Naive B cell (primary cell): ENCODE results near the gene DNAH3. TPM values are rescaled to one million over a fixed set of nuclear protein-coding genes. Genes with fewer than 3 reads are reported as not detected.
A peak's percentile ranks its signal among the peaks of the same experiment; 100 is the strongest.
"Not testable (repeated sequence)": the region's sequence is repeated elsewhere in the genome, so short reads cannot be mapped to it uniquely, and the experiment has no call there.

Experiments used
- ATAC-seq, 2 donors: fragments of 150-1000 bp; cut with Tn5 transposase; 2 replicates each; pipeline ENCODE4 v1.10.0; 2021; ENCODE audit warnings: low read depth in 2 of 2, mild to moderate bottlenecking in 2 of 2, moderate library complexity in 2 of 2
- DNase-seq: peaks from one replicate; pipeline ENCODE4 v3.0.0; 2022
- H3K27ac Mint-ChIP-seq, 6 donors: one replicate each; pipeline ENCODE4 v1.8.0; 2020 to 2022; ENCODE audit warnings: mild to moderate bottlenecking in 6 of 6, mixed read lengths in 6 of 6, moderate library complexity in 5 of 6, inconsistent platforms in 2 of 6
- H3K27me3 Mint-ChIP-seq, 3 donors: one replicate each; pipeline ENCODE4 v1.8.0; 2021 to 2022; ENCODE audit warnings: mixed read lengths in 3 of 3, mild to moderate bottlenecking in 1 of 3
- H3K36me3 Mint-ChIP-seq, 2 donors: one replicate each; pipeline ENCODE4 v1.8.0; 2020 to 2022; ENCODE audit warnings: mixed read lengths in 2 of 2, inconsistent platforms in 1 of 2, mild to moderate bottlenecking in 1 of 2
- H3K4me1 Mint-ChIP-seq, 3 donors: one replicate each; pipeline ENCODE4 v1.8.0; 2020 to 2022; ENCODE audit warnings: mixed read lengths in 3 of 3, inconsistent platforms in 1 of 3, mild to moderate bottlenecking in 1 of 3, moderate library complexity in 1 of 3
- H3K4me3 Mint-ChIP-seq, 8 donors: one replicate each; pipeline ENCODE4 v1.8.0; 2020 to 2022; ENCODE audit warnings: mild to moderate bottlenecking in 8 of 8, mixed read lengths in 8 of 8, moderate library complexity in 8 of 8, inconsistent platforms in 2 of 8
- H3K9me3 Mint-ChIP-seq, 7 donors: one replicate each; pipeline ENCODE4 v1.8.0; 2020 to 2022; ENCODE audit warnings: mixed read lengths in 7 of 7, mild to moderate bottlenecking in 5 of 7, inconsistent platforms in 2 of 7, moderate library complexity in 1 of 7
- polyA plus RNA-seq, 6 donors: library from polyadenylated mRNA; unstranded; fragments of 300-500 nt; fragmentation: Illumina TruSeq; gene quantifications; one replicate each; pipeline ENCODE4 v1.2.3, GENCODE V29; 2021; ENCODE audit warnings: low read depth in 6 of 6

DNAH3 gene
- polyA plus RNA-seq, 6 donors from 2014 or later: not detected

GRCh38 chr16:21185659-21186325, 35.1 kb upstream of the DNAH3 start:
- H3K27me3 Mint-ChIP-seq: no peaks in the 10 kb centered on the region
- peak overlapping the region in 1 of 6 donors; percentile 57 for H3K27ac Mint-ChIP-seq
- DNase-seq: no peak
- peaks cover 11 to 32% (median 16%) of the 10 kb centered on the region in 7 donors for H3K9me3 Mint-ChIP-seq
- peaks cover 14 to 21% (median 17%) of the 10 kb centered on the region in 3 donors for H3K4me1 Mint-ChIP-seq
- no peak overlapping the region for H3K4me3 Mint-ChIP-seq
- no peak for ATAC-seq
- peaks cover 23 to 29% of the 10 kb centered on the region in 2 donors for H3K36me3 Mint-ChIP-seq

DNA sequence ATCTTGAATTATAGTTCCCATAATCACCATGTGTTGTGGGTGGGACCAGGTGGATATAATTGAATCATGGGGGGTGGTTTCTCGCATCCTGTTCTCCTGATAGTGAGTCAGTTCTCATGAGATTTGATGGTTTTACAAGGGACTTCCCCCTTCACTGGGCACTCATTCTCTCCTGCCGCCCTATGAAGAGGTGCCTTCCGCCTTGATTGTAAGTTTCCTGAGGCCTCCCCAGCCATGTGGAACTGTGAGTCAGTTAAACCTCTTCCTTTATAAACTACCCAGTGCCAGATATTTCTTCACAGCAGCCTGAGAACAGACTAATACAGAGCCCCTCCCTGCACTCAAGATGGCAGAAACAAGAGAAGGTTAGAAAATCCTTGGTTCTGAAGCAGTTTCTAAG, 34.2 kb upstream of the DNAH3 start:
- Mint-ChIP-seq H3K4me1 (peaks cover 14 to 21% (median 17%) of the 10 kb centered on the region in 3 donors), H3K27me3 (no peaks in the 10 kb centered on the region), H3K27ac (peak overlapping the region in 5 of 6 donors; percentile 48 to 91 (median 75)), H3K4me3 (no peak overlapping the region), H3K9me3 (peaks cover 11 to 28% (median 16%) of the 10 kb centered on the region in 7 donors), H3K36me3 (peaks cover 27 to 32% of the 10 kb centered on the region in 2 donors)
- peak; percentile 19 for DNase-seq
- ATAC-seq: peak; percentile 67 to 72

DNA sequence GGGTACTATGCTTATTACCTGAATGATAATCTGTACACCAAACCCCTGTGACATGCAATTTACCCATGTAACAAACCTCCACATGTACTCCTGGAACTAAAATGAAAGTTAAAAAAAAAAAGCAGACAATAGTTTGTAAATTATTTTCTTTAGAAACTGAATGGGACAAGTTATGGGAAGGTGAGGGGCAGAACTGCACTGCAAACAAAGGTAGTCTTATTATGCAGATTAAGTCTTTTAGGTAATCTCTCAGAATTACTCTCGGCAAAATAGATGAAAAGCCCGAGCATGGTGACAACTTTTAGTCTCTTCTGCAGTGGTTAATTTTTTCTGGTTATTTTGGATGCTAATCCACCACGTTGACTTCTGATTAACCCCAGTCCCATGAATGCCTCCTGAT, 33.3 kb upstream of the DNAH3 start:
- ATAC-seq: no peak
- H3K4me3 Mint-ChIP-seq: no peak overlapping the region
- H3K36me3 Mint-ChIP-seq: peaks cover 29 to 33% of the 10 kb centered on the region in 2 donors
- peaks cover 14 to 18% (median 17%) of the 10 kb centered on the region in 3 donors for H3K4me1 Mint-ChIP-seq
- H3K9me3 Mint-ChIP-seq: peaks cover 11 to 28% (median 17%) of the 10 kb centered on the region in 7 donors
- peak overlapping the region in 2 of 6 donors; percentile 54 to 79 for H3K27ac Mint-ChIP-seq
- DNase-seq: no peak
- no peaks in the 10 kb centered on the region for H3K27me3 Mint-ChIP-seq

DNA sequence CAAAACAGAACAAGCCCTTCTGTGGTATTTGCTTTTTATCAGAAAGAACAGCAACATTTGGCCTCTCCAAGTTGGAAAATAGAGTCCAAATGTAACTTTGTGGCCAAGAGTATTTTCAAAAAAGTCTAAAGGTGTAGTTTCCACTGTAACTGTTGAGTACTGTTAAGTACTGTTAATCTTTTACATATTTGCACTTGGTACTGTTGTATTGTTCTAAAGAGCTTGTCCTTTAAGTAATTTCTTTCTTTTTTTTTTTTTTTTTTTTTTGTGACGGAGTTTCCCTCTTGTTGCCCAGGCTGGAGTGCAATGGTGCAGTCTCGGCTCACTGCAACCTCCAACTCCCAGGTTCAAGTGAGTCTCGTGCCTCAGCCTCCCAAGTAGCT, 29.3 kb upstream of the DNAH3 start:
- Mint-ChIP-seq H3K27me3 (no peaks in the 10 kb centered on the region), H3K36me3 (peaks cover 37 to 49% of the 10 kb centered on the region in 2 donors), H3K4me1 (peaks cover 8 to 9% (median 8%) of the 10 kb centered on the region in 3 donors)

GRCh38 chr16:21179126-21179982, 28.7 kb upstream of the DNAH3 start:
- H3K4me1 Mint-ChIP-seq: peaks cover 1 to 2% (median 2%) of the 10 kb centered on the region in 3 donors
- H3K27ac Mint-ChIP-seq: no peak overlapping the region
- H3K9me3 Mint-ChIP-seq: peaks cover under 1 to 13% (median 7%) of the 10 kb centered on the region in 7 donors
- H3K4me3 Mint-ChIP-seq: no peak overlapping the region
- DNase-seq (no peak), ATAC-seq (no peak)
- no peaks in the 10 kb centered on the region for H3K27me3 Mint-ChIP-seq
- H3K36me3 Mint-ChIP-seq: peaks cover 31 to 43% of the 10 kb centered on the region in 2 donors

More for the DNA sequence above, 29.3 kb upstream of the DNAH3 start:
- Mint-ChIP-seq H3K4me3 (no peak overlapping the region), H3K9me3 (peaks cover 7 to 17% (median 12%) of the 10 kb centered on the region in 7 donors), H3K27ac (no peak overlapping the region)
- no peak for ATAC-seq
- DNase-seq: no peak

DNA sequence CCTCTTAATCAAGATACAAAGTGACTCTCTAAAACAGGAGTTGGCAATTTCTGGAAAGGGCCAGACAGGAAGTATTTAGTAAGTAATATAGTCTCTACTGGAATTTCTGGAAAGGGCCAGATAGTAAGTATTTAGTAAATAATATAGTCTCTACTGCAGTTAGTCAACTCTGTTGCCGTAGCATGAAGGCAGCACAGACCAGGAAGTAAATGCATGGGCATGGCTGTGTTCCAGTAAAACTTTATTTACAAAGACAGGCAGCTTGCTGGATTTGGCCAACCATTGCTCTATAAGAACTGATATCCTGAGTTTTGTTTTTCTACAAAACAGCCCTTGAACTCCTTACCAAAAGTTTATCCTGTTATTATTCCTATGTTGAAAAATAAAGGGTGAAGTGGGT, 24.8 kb upstream of the DNAH3 start:
- ATAC-seq: no peak

GRCh38 chr16:21172650-21173049, 22.0 kb upstream of the DNAH3 start:
- ATAC-seq: no peak
- Mint-ChIP-seq H3K27me3 (no peaks in the 10 kb centered on the region), H3K27ac (no peak overlapping the region), H3K36me3 (peaks cover 19 to 32% of the 10 kb centered on the region in 2 donors), H3K4me3 (no peak overlapping the region), H3K4me1 (no peaks in the 10 kb centered on the region), H3K9me3 (no peaks in the 10 kb centered on the region)
- DNase-seq: no peak

More for the DNA sequence above, 24.8 kb upstream of the DNAH3 start:
- peaks cover 27 to 45% of the 10 kb centered on the region in 2 donors for H3K36me3 Mint-ChIP-seq
- H3K4me3 Mint-ChIP-seq: no peak overlapping the region
- H3K27me3 Mint-ChIP-seq: no peaks in the 10 kb centered on the region
- no peaks in the 10 kb centered on the region for H3K4me1 Mint-ChIP-seq
- no peak for DNase-seq
- no peak overlapping the region for H3K27ac Mint-ChIP-seq
- H3K9me3 Mint-ChIP-seq: peaks cover 0 to 4% (median 0%) of the 10 kb centered on the region in 7 donors

- not testable (repeated sequence) for DNase-seq, H3K9me3 Mint-ChIP-seq, H3K27me3 Mint-ChIP-seq, H3K4me3 Mint-ChIP-seq, ATAC-seq, H3K4me1 Mint-ChIP-seq
- Mint-ChIP-seq H3K36me3 (peaks cover 19 to 24% of the 10 kb centered on the region in 2 donors), H3K27ac (peak overlapping the region in 1 of 6 donors; percentile 73)
Observed at GRCh38 chr16:21170116-21170515, 19.5 kb upstream of the DNAH3 start.

- H3K4me3 Mint-ChIP-seq: no peak overlapping the region
- DNase-seq (no peak), ATAC-seq (no peak)
- no peaks in the 10 kb centered on the region for H3K27me3 Mint-ChIP-seq
- H3K27ac Mint-ChIP-seq: peak overlapping the region in 1 of 6 donors; percentile 44
- peaks cover 0 to 5% (median 0%) of the 10 kb centered on the region in 3 donors for H3K4me1 Mint-ChIP-seq
- H3K9me3 Mint-ChIP-seq: no peaks in the 10 kb centered on the region
- peaks cover 19 to 30% of the 10 kb centered on the region in 2 donors for H3K36me3 Mint-ChIP-seq
Observed at GRCh38 chr16:21169249-21169981, 18.8 kb upstream of the DNAH3 start.

GRCh38 chr16:21167929-21168602, 17.4 kb upstream of the DNAH3 start:
- no peak for DNase-seq
- Mint-ChIP-seq H3K27me3 (no peaks in the 10 kb centered on the region), H3K4me1 (peaks cover 0 to 5% (median under 1%) of the 10 kb centered on the region in 3 donors), H3K9me3 (no peaks in the 10 kb centered on the region), H3K27ac (no peak overlapping the region), H3K36me3 (peaks cover 18 to 28% of the 10 kb centered on the region in 2 donors), H3K4me3 (peak overlapping the region in 1 of 8 donors; percentile 25)
- ATAC-seq: no peak

DNA sequence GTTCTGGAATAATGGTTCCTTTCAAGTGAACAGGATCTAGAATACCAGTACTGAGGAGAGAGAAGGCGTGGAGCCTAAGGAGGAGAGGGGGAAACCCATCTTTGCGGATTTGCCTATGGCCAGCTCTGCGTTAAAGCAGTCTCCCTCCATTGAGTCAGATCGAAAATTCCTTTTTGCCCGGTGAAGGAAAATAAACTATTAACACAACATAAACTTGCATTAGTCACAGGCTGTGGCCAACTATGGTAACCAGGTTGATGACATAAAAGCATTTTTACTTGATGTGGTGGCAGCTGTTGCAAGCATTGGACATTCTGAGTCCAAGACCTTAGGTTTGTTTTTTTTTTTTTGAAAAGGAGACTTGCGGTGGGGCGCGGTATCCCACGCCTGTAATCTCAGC, 16.7 kb upstream of the DNAH3 start:
- Mint-ChIP-seq H3K4me3 (no peak overlapping the region), H3K9me3 (no peaks in the 10 kb centered on the region), H3K27me3 (no peaks in the 10 kb centered on the region), H3K27ac (no peak overlapping the region), H3K36me3 (peaks cover 11 to 24% of the 10 kb centered on the region in 2 donors), H3K4me1 (peaks cover 0 to 5% (median 3%) of the 10 kb centered on the region in 3 donors)
- ATAC-seq (no peak), DNase-seq (no peak)

DNA sequence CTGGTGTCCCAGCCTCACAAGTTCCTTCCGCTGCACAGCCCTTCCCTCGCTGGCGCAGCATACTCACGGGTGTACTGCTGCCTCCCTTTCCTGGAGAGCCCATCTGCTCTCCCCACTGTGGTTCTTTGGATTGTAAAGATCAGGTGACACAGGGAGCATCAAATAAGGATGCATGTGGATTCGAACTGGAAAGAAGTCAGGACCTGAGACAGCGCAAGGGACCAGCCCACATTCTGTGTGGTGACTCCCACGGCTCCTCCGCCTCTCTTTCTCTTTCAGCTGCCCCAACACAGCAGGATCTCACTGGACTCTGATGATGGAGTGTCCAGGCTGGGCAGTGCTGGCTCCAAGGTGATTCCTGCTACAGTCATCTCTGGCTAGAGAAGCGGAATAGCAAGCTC, 15.9 kb upstream of the DNAH3 start:
- DNase-seq: no peak
- Mint-ChIP-seq H3K4me3 (no peak overlapping the region), H3K36me3 (peaks cover 7 to 22% of the 10 kb centered on the region in 2 donors), H3K9me3 (no peaks in the 10 kb centered on the region), H3K27me3 (no peaks in the 10 kb centered on the region), H3K27ac (no peak overlapping the region), H3K4me1 (peaks cover 0 to 5% (median 3%) of the 10 kb centered on the region in 3 donors)
- no peak for ATAC-seq
